Natural killer cell (primary cell): ENCODE data around the gene RPN2. TPM values are rescaled to one million over a fixed set of nuclear protein-coding genes. Genes with fewer than 3 reads are reported as not detected.

ENCODE experiments used
- ATAC-seq, 3 donors: fragments of 150-1000 bp in 2 of 3; fragments of 200-7000 bp in 1 of 3; cut with Tn5 transposase; 1 replicate in 1 of 3; 2 replicates in 2 of 3; pipeline ENCODE4 v1.10.0; 2021; ENCODE audit warnings: mild to moderate bottlenecking in 2 of 3, moderate library complexity in 2 of 3
- DNase-seq, 2 donors: peaks; one replicate each; pipeline versions ENCODE4 v3.0.0 to v3.0.0-alpha.2; 2013 to 2021; ENCODE audit warnings: mixed read lengths in 1 of 2
- H3K27ac ChIP-seq: one replicate; pipeline ENCODE4 v1.5.1; 2013; ENCODE audit warnings: mild to moderate bottlenecking, low read length
- H3K27me3 ChIP-seq: one replicate; pipeline ENCODE4 v1.6.1; 2013; ENCODE audit warnings: low read length; ENCODE audit not compliant: control insufficient read depth, insufficient read depth
- H3K36me3 ChIP-seq: one replicate; pipeline ENCODE4 v1.6.1; 2013; ENCODE audit warnings: low read length; ENCODE audit not compliant: control insufficient read depth, insufficient read depth
- H3K4me1 ChIP-seq: one replicate; pipeline ENCODE4 v1.6.1; 2013; ENCODE audit warnings: low read length; ENCODE audit not compliant: control insufficient read depth, insufficient read depth
- H3K4me3 ChIP-seq: one replicate; pipeline ENCODE4 v1.5.1; 2013; ENCODE audit warnings: low read length
- H3K9me3 ChIP-seq: one replicate; pipeline ENCODE4 v1.6.1; 2013; ENCODE audit warnings: low read length; ENCODE audit not compliant: control insufficient read depth, insufficient read depth
- H3K27ac Mint-ChIP-seq, 2 donors: one replicate each; pipeline ENCODE4 v1.8.0; 2022; ENCODE audit warnings: mild to moderate bottlenecking in 2 of 2, mixed read lengths in 2 of 2, moderate library complexity in 1 of 2
- H3K27me3 Mint-ChIP-seq, 2 donors: one replicate each; pipeline ENCODE4 v1.8.0; 2022; ENCODE audit warnings: low read depth in 2 of 2, mixed read lengths in 2 of 2
- H3K36me3 Mint-ChIP-seq: one replicate; pipeline ENCODE4 v1.8.0; 2022; ENCODE audit warnings: mixed read lengths
- H3K4me1 Mint-ChIP-seq, 2 donors: one replicate each; pipeline ENCODE4 v1.8.0; 2022; ENCODE audit warnings: mixed read lengths in 2 of 2
- H3K4me3 Mint-ChIP-seq: one replicate; pipeline ENCODE4 v1.8.0; 2022; ENCODE audit warnings: mild to moderate bottlenecking, moderate library complexity, mixed read lengths
- H3K9me3 Mint-ChIP-seq, 2 donors: one replicate each; pipeline ENCODE4 v1.8.0; 2022; ENCODE audit warnings: mixed read lengths in 2 of 2
- WGBS: methylation state at CpG from one replicate; pipeline ENCODE4 v1.1.7; 2013; ENCODE audit warnings: missing lambda C conversion rate; ENCODE audit not compliant: insufficient coverage; 5-methylcytosine and 5-hydroxymethylcytosine counted together
- intact Hi-C: fragments of 100-400 bp; cut with micrococcal nuclease; formaldehyde crosslinking; loops from one replicate; pipeline ENCODE4 v1.14.2; 2022
- total RNA-seq, 4 donors: library from RNA; stranded (reverse); fragments of 120-200 nt in 1 of 4; gene quantifications; one replicate each; pipeline versions ENCODE4 v1.2.3 to v1.2.4, GENCODE V29; 2013 to 2022
- TF ChIP-seq, protein P1 (sequence below): fragments of 200-600 bp; IDR thresholded peaks from one replicate; pipeline ENCODE4 v1.8.0; 2022; ENCODE audit warnings: antibody characterized with exemption

The RPN2 gene
- total RNA-seq, 3 donors from 2014 or later (not counting 1 experiment from before 2014, with no cell fraction given) = 124 to 136 (median 125) TPM

- no peaks in the 10 kb centered on the region for H3K36me3 Mint-ChIP-seq
- no peaks in the 10 kb centered on the region for H3K36me3 ChIP-seq
- H3K27me3 Mint-ChIP-seq = no peaks in the 10 kb centered on the region
- no peak overlapping the region for H3K27ac Mint-ChIP-seq
- WGBS = 88% methylated on average over 8 of the region's 9 CpGs
- DNase-seq (no peak), ATAC-seq (no peak)
- no peaks in the 10 kb centered on the region for H3K27me3 ChIP-seq
- H3K4me3 ChIP-seq = no peak overlapping the region
- TF ChIP-seq, protein P1, sequence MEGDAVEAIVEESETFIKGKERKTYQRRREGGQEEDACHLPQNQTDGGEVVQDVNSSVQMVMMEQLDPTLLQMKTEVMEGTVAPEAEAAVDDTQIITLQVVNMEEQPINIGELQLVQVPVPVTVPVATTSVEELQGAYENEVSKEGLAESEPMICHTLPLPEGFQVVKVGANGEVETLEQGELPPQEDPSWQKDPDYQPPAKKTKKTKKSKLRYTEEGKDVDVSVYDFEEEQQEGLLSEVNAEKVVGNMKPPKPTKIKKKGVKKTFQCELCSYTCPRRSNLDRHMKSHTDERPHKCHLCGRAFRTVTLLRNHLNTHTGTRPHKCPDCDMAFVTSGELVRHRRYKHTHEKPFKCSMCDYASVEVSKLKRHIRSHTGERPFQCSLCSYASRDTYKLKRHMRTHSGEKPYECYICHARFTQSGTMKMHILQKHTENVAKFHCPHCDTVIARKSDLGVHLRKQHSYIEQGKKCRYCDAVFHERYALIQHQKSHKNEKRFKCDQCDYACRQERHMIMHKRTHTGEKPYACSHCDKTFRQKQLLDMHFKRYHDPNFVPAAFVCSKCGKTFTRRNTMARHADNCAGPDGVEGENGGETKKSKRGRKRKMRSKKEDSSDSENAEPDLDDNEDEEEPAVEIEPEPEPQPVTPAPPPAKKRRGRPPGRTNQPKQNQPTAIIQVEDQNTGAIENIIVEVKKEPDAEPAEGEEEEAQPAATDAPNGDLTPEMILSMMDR = no peak
- intact Hi-C loops = no loop called here
- H3K4me1 Mint-ChIP-seq = no peaks in the 10 kb centered on the region
- no peak overlapping the region for H3K4me3 Mint-ChIP-seq
- H3K9me3 ChIP-seq = no peaks in the 10 kb centered on the region
- H3K9me3 Mint-ChIP-seq = no peaks in the 10 kb centered on the region
- H3K27ac ChIP-seq = no peak overlapping the region
- peaks cover 18% of the 10 kb centered on the region for H3K4me1 ChIP-seq
Observed at GRCh38 chr20:37266940-37267666, 88.0 kb downstream of the RPN2 start.

- H3K4me1 ChIP-seq = peaks cover 18% of the 10 kb centered on the region
- no peaks in the 10 kb centered on the region for H3K36me3 Mint-ChIP-seq
- no peak overlapping the region for H3K27ac Mint-ChIP-seq
- no peaks in the 10 kb centered on the region for H3K36me3 ChIP-seq
- H3K9me3 Mint-ChIP-seq = no peaks in the 10 kb centered on the region
- no peak overlapping the region for H3K27ac ChIP-seq
- no peak for DNase-seq
- no peaks in the 10 kb centered on the region for H3K27me3 Mint-ChIP-seq
- 93% methylated on average over 15 of the region's 15 CpGs for WGBS
- no peak overlapping the region for H3K4me3 ChIP-seq
- no peaks in the 10 kb centered on the region for H3K4me1 Mint-ChIP-seq
- intact Hi-C loops = no loop called here
- no peaks in the 10 kb centered on the region for H3K27me3 ChIP-seq
- H3K4me3 Mint-ChIP-seq = no peak overlapping the region
- no peaks in the 10 kb centered on the region for H3K9me3 ChIP-seq
- TF ChIP-seq, protein P1 = no peak
- ATAC-seq = no peak
Observed at GRCh38 chr20:37267667-37268313, 88.7 kb downstream of the RPN2 start.

DNA sequence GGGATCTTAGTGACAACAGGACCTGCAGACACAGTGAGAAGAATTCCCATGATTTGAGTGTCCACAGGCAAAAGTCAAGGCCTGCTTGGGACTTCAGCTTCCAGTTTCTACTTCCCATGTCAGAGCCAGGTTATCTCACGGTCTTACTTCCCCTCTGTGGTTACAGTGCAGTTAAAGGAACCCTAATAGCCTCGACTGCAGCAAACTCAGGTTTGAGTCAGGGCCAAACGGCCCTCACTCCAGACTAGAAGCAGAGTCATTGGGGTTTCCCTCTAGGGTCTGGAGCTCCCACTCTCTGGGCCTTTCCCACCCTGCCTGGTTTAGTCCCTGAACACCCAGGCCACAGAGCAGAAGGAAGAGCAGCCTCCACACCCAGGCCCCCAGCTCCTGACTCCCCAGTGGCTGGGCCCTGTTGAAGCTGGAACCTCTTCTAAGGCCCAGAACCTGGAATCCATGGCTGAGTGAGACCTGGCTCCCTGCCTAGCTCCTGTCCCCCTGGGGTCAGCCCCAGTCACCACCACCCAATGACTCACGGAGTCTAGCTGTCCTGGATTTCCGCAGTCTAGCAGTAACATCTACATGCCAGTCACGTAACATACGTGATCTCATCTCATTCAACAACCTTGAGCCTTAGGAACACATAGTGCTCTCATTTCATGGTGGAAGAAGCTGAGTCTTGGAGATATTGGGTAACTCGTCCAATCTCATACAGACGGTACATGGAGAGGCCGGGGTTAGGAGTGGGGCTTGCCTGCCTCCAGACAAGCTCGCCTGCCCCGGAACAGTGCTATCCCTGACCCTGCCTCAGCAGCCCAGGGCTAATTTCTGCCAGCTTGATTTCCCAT is 91.7 kb downstream of the RPN2 start:
- Histone ChIP-seq H3K9me3 (no peaks in the 10 kb centered on the region), H3K27me3 (no peaks in the 10 kb centered on the region), H3K4me3 (no peak overlapping the region), H3K36me3 (no peaks in the 10 kb centered on the region), H3K27ac (peak overlapping the region; percentile 39), H3K4me1 (peaks cover 24% of the 10 kb centered on the region)
- peak; percentile 29 to 74 (median 48) for ATAC-seq
- whole genome bisulfite sequencing = 78% methylated on average over 12 of the region's 12 CpGs
- peak overlapping the region in 1 of 2 donors; percentile 56 for H3K27ac Mint-ChIP-seq
- no peak overlapping the region for H3K4me3 Mint-ChIP-seq
- intact Hi-C loops = no loop called here
- H3K36me3 Mint-ChIP-seq = no peaks in the 10 kb centered on the region
- H3K9me3 Mint-ChIP-seq = no peaks in the 10 kb centered on the region
- DNase-seq = peak in 1 of 2 donors; percentile 17
- no peaks in the 10 kb centered on the region for H3K4me1 Mint-ChIP-seq
- TF ChIP-seq, protein P1 = no peak
- peaks cover 0 to 5% of the 10 kb centered on the region in 2 donors for H3K27me3 Mint-ChIP-seq
